GM21737 (cell line): Measurements from ENCODE around the gene RPL3.

ENCODE experiments used
- ATAC-seq: cut with Tn5 transposase; IDR thresholded peaks from one replicate; pipeline ENCODE4 v1.9.1; 2021; ENCODE audit warnings: mild to moderate bottlenecking, moderate library complexity; ENCODE audit not compliant: unreplicated experiment

Gene RPL3

DNA sequence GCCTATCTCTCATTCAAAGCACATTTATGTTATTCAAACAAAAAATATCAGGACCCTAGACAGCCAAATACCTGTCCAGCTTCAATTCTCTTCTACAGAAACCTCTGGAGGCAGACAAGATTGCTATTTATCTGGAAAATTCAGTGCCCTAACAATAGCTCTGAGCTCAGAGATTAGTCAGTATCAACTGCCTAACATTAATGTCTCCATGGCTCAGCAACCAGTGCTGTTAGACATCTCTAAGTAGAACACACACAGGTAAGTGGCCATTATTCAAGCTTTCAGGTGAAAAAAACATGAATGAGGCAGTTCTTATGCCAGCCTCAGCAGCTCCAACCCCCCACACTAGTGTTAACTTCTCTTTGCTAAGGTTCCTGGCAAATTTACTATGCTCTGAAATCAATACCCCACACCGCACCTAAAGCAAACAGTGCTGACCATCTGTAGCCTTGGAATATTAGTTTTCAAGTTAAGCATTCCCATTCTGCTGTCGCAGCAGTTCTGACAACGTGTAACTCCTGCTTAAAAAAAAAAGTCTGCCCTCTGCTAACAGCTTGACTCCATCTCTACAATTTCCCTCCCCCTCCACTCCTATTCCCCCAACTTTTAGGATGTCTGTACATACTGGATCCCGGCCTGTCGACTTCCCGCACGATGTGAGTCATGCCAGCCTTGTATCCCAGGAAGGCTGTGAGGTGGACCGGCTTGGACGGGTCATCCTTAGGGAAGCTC lies 1.5 kb downstream of the RPL3 start:
- no peak for ATAC-seq

DNA sequence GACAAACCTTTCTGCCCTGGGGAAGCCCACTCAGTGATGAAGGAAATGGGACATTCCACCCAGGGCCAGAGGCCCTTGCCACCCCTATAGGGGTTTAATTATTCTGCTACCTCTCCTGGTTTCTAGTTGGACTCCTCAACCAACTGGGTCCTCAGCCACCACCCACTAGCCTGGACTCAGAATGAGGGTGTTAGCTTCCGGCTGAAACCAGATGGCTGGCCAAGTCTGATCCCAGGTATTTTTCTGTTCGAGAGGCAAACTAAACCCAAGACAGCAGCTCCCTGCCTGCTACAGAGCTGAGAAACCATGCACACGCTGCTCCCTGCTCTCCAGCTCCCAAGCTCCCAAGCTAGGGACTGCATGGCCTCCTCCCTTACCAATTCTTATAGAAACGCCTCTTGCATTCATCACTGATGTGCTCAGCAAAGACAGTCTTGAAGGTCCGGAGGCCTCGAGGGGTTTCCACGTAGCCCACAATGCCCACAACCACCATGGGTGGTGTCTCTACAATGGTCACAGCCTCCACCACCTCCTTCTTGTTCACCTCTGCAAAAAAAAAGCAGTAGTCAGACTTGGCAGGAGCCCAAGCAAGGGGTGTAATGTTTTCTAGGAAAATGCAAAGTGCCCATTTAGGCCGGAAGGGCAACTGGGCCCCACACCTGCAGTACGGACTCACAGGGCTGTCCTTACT lies 2.2 kb downstream of the RPL3 start:
- no peak for ATAC-seq

DNA sequence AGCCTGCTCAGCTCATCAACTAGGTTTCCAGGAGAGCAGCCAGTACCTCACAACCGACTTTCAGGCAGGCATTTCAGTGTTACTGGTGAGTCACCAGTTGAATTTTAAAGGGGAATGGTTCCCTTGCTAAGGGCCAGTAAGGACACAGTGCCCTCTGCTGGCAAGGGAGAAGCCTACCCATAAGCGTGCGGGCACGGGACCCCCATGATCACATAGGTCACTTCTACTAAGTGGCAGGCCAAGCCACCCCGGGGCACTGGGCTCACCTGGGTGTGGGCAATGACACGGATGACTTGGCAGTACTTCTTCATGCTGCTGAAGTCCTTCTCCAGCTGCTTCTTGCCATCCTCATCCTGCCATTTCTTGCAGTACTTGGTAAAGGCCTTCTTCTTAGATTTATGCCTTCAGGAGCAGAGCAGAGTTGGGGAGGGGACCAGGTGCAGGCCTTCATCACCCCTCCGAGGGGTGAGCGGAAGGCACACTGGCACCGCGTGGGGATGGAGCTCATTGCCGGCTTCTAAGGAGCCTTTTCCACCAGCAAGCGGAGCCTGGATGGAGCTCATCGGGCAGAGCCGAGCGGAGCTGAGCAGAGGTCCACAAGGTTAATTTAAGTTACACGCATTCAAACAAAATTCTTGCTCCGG lies 2.9 kb downstream of the RPL3 start:
- ATAC-seq: no peak

DNA sequence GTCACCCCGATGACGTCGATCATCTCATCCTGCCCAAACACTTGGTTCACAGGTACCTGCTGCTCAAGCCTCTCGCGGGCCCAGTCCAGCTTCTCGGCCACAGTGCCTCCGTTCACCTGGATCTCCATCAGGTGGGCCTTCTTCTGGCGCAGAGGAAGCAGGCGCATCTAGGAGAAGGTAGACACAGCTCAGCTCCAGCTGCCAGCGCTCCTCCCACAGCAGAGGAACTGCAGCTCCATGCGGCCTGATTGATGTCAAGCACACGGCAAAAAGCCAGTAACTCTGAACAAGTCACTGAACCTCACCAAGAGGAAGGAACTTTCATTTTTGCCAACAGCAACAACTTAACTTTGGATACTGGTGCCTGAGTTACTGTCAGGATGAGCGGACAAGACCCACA lies 4.0 kb downstream of the RPL3 start:
- no peak for ATAC-seq

DNA sequence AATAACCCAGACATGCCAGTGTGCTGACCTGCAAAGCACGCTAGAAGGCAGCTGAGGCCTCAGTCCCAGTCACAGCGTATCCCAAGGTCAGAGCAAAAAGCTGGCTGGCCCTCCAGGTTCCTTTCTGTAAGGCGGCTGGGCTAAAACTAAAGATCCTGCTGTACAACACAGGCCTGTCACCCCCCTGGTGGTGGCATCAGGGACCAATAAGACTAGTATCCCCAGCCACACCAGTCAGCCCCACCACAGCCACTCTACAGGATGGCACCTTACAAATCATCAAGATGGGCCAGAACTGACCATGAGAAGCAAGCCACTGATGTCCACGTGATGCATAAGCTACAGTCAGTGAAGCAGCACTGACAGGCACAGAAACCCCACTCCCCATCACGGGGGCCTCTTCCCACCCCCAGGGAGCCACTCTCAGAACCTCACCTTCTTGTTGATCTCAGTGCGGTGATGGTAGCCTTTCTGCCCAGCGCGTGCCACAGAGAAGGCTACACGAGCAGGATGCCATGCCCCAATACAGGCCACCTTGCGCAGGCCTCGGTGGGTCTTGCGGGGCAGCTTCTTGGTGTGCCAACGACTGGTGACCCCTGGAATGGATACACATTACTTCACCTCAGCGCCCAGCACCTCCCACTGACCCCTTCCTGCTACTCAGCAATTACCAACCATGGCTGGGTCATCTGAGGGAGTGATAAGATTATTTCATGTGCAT lies 5.0 kb downstream of the RPL3 start:
- ATAC-seq: no peak

DNA sequence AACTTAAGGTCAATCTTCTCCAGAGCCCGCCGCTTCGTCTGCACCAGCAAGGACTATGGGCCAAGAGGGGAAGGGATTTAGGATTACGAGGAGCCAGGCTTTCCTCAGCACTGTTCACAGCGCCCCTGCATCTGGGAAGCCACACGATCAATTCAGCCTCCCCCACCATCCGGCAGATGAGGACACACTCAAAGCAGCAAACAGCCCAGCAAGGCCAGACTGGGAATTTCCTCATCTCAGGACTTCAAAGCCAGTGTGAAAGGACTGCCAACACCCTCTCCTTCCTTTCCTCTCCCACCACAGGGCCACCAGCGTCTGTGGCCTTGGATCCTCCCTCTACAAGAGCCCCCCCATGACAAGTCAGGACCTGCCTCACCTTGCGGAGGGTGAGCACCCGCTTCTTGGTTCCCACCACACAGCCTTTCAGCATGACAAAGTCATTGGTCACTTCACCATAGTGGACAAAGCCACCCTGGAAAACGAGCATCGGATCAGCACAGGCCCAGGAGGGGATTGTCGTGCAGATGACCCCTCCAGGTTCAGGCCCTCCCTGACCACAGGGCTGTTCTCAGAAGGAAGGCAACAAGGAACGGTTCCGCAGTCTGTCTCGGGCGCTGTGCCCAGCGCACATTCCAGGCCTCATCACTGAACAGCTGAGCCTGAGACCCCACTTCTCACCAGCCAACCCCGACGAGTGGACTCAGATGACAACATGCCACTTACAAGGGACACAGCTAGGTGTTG lies 6.0 kb downstream of the RPL3 start:
- no peak for ATAC-seq

DNA sequence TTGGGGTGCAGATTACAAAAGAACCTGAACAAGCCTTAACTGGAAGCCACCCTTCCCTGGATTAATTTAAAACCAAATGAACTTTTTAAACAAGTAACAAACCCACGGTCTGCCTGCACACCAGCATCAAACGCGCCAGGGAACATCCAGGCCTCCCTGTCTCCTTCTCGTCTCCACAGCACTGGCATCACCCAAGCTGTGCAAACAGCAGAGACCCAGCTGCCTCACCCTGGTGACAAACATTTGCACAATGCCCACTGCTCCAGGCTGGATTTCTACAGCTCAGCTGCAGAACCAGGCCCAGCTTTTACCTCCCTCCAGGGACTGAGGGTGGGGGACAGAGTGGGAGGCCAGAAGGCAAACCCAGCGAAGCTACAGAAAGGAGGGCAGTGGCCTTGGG lies 7.0 kb downstream of the RPL3 start:
- ATAC-seq: no peak

DNA sequence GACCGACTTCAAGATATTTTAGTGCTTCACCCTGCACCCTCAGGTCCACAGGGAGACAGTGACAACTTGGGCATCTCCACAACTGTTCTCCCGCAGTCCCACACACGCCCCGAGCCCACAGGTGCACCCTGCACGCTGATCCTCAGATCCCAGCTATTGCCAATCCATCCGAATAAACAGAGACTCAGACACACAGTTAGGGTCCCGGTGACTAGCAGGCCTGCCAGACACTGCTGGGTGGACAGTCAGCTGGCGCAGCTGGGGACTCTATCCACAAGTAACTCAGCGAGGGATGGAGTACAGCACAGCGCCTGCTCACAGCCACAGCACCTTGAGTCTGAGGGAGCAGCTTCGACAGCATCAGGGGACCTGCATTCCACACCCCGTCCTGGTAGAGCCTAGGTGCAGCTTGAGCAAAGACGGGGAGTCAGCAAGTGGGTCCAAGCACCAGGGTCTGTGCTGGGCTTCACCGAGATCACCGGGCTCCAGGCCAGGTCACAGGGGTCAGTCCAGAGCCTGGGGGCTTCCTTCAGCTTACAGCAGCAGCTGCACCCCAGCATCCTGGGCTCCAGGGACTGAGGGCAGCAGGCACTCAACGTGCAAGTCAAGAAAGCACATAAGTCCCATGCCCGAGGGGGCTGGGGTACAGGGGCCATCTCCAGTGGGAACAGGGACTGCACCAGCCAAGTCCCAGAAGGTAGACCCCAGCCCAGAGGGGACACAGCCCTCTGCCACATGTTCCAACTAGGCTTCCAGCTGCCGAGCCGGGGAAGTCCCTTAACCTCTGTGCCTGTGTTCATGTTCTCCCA lies 7.6 kb downstream of the RPL3 start:
- ATAC-seq: no peak

DNA sequence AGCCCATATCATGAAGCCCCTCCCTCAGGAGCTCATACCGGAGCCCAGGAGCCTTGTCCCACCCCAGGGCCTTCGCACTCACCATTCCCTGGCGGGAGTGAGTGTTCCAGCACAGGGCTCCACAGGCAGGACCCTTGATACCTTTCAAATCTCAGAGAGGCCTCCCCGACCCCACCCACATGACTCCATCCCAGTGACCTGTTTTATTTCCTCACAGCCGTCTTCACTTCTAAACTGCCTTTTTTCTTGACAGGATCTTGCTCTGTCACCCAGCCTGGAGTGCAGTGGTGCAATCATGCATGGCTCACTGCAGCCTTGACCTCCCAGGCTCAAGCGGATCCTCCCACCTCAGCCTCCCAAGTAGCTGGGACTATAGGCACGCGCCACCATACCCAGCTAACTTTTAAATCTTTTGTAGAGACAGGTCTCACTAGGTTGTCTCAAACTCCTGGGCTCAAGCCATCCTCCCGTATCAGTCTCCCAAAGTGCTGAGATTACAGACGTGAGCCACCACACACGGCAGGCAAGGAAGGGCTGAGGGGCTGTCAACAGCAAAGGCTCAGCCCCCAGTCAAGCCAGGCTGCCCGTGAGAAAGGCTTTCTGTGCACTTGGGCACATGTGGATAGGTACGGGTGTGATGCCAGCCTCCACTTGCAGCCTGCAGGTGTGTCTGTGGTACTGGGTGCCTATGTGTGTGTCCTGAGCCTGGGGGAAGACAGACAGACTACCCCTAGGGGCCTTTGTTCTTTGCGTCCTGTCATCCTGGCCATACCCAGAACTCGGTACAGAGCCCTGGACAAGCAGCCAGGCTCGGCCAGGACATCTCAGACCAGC lies 9.3 kb downstream of the RPL3 start:
- no peak for ATAC-seq

DNA sequence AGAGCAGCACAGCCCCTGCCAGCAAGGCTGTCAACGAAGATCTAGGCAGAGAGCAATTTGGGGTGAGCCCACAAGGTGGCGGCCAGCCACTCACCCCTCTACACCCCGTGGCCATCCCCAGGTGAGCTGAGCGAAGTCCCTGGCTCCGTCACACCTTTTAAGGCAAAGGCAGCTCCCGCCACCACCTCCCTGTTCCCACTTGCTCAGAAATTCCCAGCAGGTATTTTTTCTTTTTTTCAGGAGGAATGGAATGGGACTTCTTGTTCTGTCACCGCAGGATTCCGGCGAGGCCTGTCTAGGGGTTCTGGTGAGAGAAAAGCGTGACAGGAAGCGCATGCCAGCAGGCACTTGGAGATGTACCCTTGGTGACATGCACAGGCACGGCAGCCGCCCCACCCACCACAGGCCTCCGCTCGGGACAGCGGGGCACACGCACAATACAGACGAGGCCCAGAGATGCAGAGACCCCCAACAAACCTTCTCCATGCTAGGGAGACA lies 10.0 kb downstream of the RPL3 start:
- no peak for ATAC-seq

DNA sequence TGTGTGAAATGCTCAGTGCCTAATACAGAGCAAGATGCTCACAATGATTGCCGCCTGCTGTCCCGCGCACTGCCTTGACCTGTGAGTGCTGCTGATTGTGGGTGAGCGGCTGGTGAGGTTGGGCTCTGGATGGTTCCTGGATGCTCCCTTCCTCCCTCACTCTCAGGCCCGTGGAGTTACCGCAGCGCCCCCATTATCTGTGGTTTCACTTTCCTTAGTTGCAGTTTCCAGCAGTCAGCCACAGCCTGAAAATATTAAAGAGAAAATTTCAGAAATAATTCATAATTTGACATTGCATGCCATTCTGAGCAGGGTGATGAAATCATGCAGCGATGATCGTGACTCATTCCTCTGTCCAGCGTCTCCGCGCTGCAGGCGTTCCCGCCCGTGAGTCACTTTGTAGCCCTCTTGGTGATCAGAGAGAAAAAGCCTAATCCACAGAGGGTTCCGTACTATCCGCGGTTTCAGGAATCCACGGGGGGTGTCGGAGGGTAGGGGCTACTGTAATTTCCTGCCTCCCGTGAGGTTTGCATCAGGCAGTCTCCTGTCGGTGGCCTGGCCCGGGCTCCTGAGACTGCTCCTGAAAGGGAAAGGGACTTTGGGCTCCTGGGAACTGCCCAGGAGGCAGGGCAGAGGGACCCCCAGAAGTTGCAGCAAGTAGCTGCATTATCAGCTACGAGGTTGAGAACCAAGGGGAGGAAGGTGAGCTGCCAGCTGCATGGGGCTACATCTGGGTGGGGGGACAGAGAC lies 10.6 kb downstream of the RPL3 start:
- ATAC-seq: no peak

DNA sequence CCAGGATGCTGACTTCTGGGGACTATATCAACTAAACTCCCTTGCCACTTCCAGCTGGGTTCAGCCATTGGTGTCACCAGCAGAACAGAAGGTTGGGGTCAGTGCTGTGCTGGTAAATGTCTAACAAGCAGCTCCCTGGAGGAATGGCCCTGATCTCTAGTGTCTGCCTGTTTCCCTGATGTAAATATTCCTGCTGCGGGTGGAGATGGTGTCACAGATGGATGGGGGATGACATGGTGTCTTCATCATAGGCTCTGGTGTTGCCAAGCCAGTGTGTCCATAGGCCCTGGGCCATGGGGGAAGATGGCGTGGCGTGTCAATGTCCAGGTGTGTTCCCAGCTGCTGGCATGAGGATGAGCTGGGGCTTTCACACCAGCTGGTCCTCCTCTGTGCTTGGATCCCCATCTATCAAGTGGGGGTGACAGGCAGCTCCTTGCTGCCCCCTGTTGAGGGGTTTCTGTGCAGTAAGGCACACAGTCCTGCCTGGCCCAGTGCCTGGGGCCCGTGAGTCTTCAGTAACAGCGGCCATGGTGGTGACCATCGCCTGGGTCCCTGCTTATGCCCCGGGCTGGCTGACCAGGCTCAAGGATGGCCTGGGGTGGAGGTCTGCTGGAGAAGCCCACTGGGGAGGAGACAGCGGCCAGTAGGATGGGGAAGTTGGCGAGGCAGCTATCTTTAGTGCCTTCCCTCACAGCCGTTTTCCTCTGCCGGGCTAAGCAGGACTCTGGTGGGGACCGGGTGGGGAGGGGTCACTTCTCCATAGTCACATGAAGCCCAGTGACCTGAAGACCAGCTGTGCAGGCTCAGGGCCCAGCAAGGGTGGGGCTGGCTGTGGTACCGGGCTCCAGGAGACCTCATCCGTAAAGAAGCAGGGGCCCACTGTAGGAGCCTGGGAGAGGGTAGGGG lies 12.7 kb downstream of the RPL3 start:
- no peak for ATAC-seq

DNA sequence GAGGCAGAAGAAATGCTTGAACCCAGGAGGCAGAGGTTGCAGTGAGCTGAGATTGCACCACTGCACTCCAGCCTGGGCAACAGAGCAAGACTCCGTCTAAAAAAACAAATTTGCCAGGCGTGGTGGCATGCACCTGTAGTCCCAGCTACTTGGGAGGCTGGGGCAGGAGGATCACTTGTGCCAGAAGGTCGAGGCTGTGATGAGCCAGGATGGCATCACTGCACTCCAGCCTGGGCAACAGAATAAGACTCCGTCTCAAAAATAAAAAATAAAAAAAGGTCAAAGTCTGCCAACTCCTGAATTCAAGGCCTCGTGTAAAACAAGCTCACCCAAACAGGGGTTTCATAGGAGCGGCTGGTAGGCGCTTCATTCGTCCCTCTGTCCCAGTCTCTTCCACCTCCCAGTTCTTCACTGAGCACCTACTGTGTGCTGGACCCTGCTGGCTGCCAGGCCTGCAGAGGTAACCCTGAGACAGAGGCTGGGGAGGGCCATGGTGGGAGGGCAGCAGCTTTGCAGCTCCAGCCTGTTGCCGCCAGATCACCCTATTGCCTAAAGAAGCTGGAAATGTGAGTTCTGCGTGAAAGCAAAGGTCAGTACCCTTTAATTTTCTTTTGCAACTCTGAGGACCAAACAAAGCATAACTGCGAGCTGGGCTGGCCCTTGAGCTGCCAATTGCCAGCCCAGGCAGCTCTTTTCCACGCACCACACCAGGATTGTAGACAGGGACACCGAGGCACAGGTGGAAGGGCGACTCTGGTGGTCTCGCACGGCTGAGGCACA lies 15.3 kb downstream of the RPL3 start:
- no peak for ATAC-seq

DNA sequence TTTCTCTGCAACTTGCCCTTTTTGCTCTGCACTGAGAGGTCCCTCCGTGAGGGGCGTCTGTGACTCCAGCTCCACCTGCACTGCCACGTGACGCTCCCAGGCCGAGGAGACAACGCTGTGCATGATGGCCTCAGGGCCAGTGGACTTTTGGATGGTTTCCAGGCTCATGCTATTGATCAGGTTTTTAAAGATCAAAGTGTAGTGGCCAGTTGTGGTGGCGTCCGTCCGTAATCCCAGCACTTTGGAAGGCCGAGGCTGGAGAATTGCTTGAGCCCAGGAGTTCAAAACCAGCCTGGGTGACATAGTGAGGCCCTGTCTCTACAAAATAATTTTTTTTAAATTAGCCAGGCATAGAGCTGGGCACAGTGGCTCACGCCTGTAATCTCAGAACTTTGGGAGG lies 16.1 kb downstream of the RPL3 start:
- ATAC-seq: no peak

DNA sequence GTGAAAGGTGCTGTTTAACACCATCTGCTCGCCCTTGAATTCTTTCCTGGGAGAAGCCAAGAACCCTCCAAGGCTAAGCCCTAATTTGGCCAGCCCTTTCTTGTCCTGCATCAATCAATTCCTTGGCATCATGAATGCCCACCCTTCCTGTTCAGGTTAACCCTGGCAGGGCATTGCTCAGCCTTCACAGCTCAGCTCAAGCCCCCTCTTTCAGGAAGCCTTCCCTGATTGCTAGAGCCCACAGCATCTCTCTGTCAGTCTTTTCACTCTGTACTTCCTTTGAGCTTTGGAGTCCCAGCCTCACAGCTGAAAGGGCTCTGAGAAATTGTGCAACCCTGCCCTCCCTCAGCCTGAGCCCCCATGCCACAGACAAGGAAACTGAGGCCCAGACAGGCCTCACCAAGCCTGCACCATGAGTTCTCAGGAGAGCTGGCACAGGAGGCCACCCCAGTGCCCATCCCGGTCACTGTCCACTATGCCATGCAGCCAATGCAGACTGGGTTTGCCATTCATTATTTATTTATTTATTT lies 16.9 kb downstream of the RPL3 start:
- ATAC-seq: no peak

DNA sequence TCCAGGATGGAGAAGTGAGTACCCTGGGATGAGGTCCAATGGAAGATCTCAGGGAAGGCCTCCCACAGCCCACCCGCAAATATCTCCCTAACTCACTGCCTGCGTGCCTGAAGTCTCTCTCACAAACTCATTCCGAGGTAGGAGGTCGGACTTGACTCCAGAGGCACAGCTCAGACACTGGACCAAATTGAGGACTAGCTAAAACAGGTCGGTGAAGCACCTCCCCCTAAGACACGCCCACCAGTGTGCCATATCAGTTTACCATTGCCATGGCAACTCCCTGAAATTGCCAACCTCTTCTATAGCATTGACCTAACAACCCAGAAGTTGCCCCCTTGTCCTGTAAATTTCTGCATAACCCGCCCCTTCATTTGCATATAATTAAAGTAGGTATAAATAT lies 17.5 kb downstream of the RPL3 start:
- no peak for ATAC-seq
